GM19099 (cell line): ENCODE results near the gene PRG2.

Experiments used
- POLR2A ChIP-seq: IDR thresholded peaks from 3 replicates; pipeline ENCODE4 v1.6.1; 2011; ENCODE audit warnings: low read depth; ENCODE audit not compliant: insufficient read length; ENCODE audit errors: extremely low read depth

The PRG2 gene

GRCh38 chr11:57425565-57426438 is 35.4 kb upstream of the PRG2 start:
- no peak for TF ChIP-seq POLR2A

DNA sequence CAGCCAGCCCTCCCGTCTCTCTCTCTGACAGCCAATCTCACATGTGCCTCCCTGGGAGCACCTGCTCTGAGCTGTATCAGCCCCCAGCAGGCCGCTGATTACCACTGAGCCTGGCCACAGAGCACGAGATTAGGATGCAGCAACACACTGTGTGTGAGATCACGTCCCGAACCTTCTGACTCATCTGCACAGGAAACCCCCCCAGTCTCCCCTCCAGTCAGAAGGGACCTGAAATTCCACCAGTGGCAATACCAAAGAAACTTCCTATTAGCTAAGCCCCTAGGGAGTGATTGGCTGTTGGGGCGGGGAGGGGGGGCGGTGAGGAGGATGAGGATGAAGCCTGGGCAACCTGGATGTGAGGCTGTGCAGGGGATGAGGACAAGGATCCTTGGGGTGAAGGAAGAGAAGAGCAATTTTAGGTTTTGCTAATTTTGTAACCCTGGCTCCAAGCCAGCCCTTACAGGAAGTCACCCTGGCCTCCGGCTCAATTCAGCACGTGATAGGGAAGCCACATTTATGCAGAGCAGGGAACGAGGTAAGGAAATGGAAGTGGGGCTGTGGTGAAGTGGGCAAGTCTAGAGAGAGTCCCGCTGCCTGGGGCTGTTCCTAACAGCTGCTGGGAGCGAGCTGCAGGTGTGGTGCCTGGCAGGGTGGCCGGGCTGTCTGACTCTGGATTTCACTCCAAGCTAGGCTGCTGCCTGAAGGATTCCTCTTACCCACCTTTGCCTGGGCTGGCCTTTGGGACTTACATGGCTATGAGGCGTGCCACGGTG is 34.5 kb upstream of the PRG2 start:
- TF ChIP-seq POLR2A: peak; percentile 58

- no peak for TF ChIP-seq POLR2A
These were observed 33.8 kb upstream of the PRG2 start for GRCh38 chr11:57424137-57424791.

GRCh38 chr11:57422669-57423068 is 32.2 kb upstream of the PRG2 start:
- TF ChIP-seq POLR2A: peak; percentile 16

- TF ChIP-seq POLR2A: no peak
These were observed 31.4 kb upstream of the PRG2 start for GRCh38 chr11:57421805-57422204.

DNA sequence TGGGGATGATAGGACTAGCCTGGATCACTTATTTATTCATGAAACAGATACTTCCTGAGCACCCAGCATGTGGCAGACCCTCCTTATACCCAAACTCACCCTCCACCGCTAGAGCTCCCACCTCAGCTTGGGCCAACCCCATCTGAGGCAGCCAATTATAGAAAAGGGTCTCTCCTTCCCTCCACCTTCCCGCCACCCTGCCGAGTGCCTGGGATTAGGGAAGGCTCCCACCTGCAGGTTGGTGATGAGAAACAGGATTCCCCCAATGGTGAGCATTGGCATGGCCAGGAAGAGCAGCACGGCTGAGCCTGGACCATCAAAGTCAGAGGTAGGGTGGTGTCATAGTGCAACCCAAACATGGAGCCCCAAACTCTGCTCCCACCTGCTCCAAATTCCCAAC is 30.6 kb upstream of the PRG2 start:
- TF ChIP-seq POLR2A: no peak

DNA sequence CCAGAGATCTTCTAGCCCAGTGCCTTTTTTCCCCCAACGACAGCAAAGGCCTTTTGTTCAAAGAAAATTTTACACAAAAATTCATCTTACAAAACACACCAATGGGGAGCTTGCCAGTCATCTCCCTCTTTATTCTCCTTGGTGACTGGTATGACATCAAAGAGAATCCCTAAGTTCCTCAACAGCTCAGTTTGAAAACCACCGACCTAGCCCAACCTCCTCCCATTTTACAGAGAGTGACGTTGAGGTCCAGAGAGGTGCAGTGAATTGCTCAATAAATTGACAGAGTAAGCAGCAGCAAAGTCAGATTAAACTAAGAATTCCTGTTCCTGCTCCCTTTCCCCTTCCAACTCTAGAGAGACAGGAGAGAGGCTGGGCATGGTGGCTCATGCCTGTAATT is 28.7 kb upstream of the PRG2 start:
- TF ChIP-seq POLR2A: no peak

DNA sequence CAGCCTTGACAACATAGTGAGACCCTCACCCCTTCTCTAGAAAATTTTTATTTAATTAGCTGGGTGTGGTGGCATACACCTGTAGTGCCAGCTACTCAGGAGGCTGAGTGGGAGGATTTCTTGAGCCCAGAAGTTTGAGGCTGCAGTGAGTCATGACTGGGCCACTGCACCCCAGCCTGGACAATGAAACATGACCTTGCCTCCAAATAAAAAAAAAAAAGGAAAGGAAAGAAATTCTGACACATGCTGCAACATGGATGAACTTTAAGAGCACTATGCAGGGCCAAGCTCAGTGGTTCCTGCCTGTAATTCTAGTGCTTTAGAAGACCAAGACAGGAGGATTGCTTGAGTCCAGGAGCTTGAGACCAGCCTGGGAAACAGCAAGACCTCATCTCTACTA is 27.7 kb upstream of the PRG2 start:
- TF ChIP-seq POLR2A: no peak

DNA sequence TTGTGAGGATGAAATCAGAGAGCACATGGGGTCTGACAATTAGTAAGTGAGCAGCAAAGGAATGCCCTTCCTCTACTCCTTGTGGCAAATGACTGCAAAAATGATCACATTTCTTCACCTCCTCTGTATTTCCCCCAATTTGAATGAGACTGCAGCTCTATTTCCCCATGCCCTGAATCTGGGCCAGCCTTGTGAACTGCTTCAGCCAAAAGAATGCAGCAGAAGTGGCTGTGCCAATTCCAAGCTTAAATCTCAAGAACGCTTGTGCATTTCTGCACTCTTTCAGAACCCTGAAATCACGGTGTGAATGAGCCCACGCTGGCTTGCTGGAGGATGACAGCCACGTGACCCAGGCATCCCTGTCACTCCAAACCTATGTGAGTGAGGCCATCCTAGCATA is 26.6 kb upstream of the PRG2 start:
- TF ChIP-seq POLR2A: no peak

DNA sequence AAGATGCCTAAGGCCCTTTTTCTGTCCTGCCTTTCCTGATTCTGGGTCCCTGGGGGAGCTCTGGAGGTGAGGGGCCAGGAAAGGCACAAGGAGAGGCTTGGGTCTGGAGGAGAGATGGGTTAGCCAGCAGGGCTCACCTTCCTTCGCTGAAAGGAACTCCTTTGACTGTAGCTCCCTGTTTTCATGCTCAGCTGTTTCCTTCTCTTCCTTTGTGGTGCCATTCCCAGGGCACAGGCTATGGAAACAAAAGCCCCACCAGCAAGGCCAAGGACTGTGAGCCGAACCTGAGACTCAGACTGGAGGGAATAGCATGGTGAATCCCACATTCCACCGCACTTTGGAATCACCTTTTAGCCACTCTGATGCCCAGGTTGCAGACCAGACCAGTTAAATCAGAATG is 26.0 kb upstream of the PRG2 start:
- no peak for TF ChIP-seq POLR2A

GRCh38 chr11:57414612-57415212 is 24.3 kb upstream of the PRG2 start:
- peak; percentile 7 for TF ChIP-seq POLR2A

DNA sequence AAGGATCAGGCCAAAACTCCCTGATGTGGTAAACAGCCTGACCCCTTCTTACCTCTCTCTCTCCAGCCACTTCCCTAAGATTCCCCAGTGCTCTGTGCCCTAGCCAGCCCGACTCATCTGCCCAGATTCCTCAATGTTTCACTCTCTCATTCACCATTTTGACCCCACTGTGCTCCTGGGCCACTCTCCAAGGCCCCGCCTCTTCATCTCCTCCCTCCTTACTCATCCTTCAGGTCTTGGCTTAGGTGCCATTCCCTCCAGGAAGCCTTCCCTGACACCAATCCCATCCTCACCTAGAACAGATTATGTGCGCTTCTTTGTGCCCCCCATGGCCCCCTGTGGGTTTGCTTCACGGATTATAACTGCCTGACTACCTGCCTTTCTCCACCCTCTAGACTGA is 23.2 kb upstream of the PRG2 start:
- no peak for TF ChIP-seq POLR2A

- no peak for TF ChIP-seq POLR2A
These were observed 19.8 kb upstream of the PRG2 start for GRCh38 chr11:57410287-57410686.

- no peak for TF ChIP-seq POLR2A
These were observed 19.1 kb upstream of the PRG2 start for GRCh38 chr11:57409321-57410100.
